ENCODE measurements around the gene FAN1. TPM values are rescaled to one million over a fixed set of nuclear protein-coding genes. Genes with fewer than 3 reads are reported as not detected.
"Not testable (repeated sequence)": the region's sequence is repeated elsewhere in the genome, so short reads cannot be mapped to it uniquely, and the experiment has no call there.

Gene FAN1
- 10 to 100 TPM; 23.9 to 25.8 TPM for total RNA-seq

- Mint-ChIP-seq H3K36me3 (peaks cover 13% of the 10 kb centered on the region), H3K4me1 (peaks cover 15% of the 10 kb centered on the region), H3K27me3 (peaks cover 2% of the 10 kb centered on the region), H3K27ac (peak within 1 kb of the TSS; percentile 85), H3K9me3 (no peaks in the 10 kb centered on the region), H3K4me3 (peak within 1 kb of the TSS; percentile 96)
- peak; percentile 78 for DNase-seq
- POLR2A ChIA-PET, result interaction anchor here (0.6 to 1.1 kb wide), 3 partner anchors 225 to 473 kb away, joined by 3 to 4 read pairs (median 3); no protein-coding TSS in a partner anchor
- ATAC-seq (ENCODE audit: low read depth), result peak; percentile 88
Measured at GRCh38 chr15:30903497-30904187, at the start of gene FAN1. Gene FAN1 (plus strand): TSS chr15:30903915. CDS start chr15:30904664, 749 bp downstream.

- Mint-ChIP-seq H3K36me3 (peaks cover 3% of the 10 kb centered on the region), H3K27me3 (peaks cover 1% of the 10 kb centered on the region), H3K27ac (no peak overlapping the region), H3K9me3 (no peaks in the 10 kb centered on the region), H3K4me1 (peaks cover 3% of the 10 kb centered on the region), H3K4me3 (no peak overlapping the region)
- ATAC-seq (ENCODE audit: low read depth) (no peak), DNase-seq (no peak)
- POLR2A ChIA-PET, result no interaction called here
Measured at GRCh38 chr15:30859091-30859874, 44.4 kb upstream of the FAN1 start.

GRCh38 chr15:30865257-30865656 lies 38.5 kb upstream of the FAN1 start:
- Mint-ChIP-seq H3K27ac (no peak overlapping the region), H3K4me1 (peaks cover 1% of the 10 kb centered on the region), H3K4me3 (no peak overlapping the region), H3K27me3 (peaks cover 1% of the 10 kb centered on the region), H3K36me3 (peaks cover 2% of the 10 kb centered on the region), H3K9me3 (no peaks in the 10 kb centered on the region)
- POLR2A ChIA-PET, result no interaction called here
- DNase-seq, result no peak
- ATAC-seq (ENCODE audit: low read depth), result no peak

GRCh38 chr15:30870681-30871080 lies 33.0 kb upstream of the FAN1 start:
- ATAC-seq (ENCODE audit: low read depth) (no peak), DNase-seq (no peak)
- H3K4me3 Mint-ChIP-seq, result no peak overlapping the region
- peaks cover 1% of the 10 kb centered on the region for H3K4me1 Mint-ChIP-seq
- H3K36me3 Mint-ChIP-seq, result peaks cover 6% of the 10 kb centered on the region
- no peaks in the 10 kb centered on the region for H3K9me3 Mint-ChIP-seq
- H3K27ac Mint-ChIP-seq, result no peak overlapping the region
- POLR2A ChIA-PET, result no interaction called here
- no peaks in the 10 kb centered on the region for H3K27me3 Mint-ChIP-seq

- Mint-ChIP-seq H3K27me3 (no peaks in the 10 kb centered on the region), H3K4me3 (no peak overlapping the region), H3K27ac (no peak overlapping the region), H3K36me3 (peaks cover 7% of the 10 kb centered on the region), H3K9me3 (no peaks in the 10 kb centered on the region), H3K4me1 (no peaks in the 10 kb centered on the region)
- POLR2A ChIA-PET, result no interaction called here
- no peak for DNase-seq
- ATAC-seq (ENCODE audit: low read depth), result no peak
Measured at GRCh38 chr15:30872341-30872748, 31.4 kb upstream of the FAN1 start.

GRCh38 chr15:30877070-30877469 lies 26.6 kb upstream of the FAN1 start:
- H3K4me3 Mint-ChIP-seq, result no peak overlapping the region
- H3K27me3 Mint-ChIP-seq, result peaks cover 8% of the 10 kb centered on the region
- no peak overlapping the region for H3K27ac Mint-ChIP-seq
- no peaks in the 10 kb centered on the region for H3K9me3 Mint-ChIP-seq
- POLR2A ChIA-PET, result no interaction called here
- no peak for ATAC-seq (ENCODE audit: low read depth)
- H3K36me3 Mint-ChIP-seq, result peaks cover 16% of the 10 kb centered on the region
- DNase-seq, result no peak
- no peaks in the 10 kb centered on the region for H3K4me1 Mint-ChIP-seq

GRCh38 chr15:30878515-30878914 lies 25.2 kb upstream of the FAN1 start:
- POLR2A ChIA-PET, result no interaction called here
- Mint-ChIP-seq H3K9me3 (no peaks in the 10 kb centered on the region), H3K36me3 (peaks cover 20% of the 10 kb centered on the region), H3K27ac (no peak overlapping the region), H3K27me3 (peaks cover 8% of the 10 kb centered on the region), H3K4me3 (no peak overlapping the region), H3K4me1 (peaks cover 5% of the 10 kb centered on the region)
- DNase-seq (no peak), ATAC-seq (ENCODE audit: low read depth) (no peak)

- H3K27me3 Mint-ChIP-seq, result peaks cover 8% of the 10 kb centered on the region
- ATAC-seq (ENCODE audit: low read depth) (peak; percentile 98), DNase-seq (peak; percentile 48)
- H3K36me3 Mint-ChIP-seq, result peaks cover 15% of the 10 kb centered on the region
- no peak overlapping the region for H3K4me3 Mint-ChIP-seq
- POLR2A ChIA-PET, result no interaction called here
- peak overlapping the region; percentile 47 for H3K27ac Mint-ChIP-seq
- peaks cover 7% of the 10 kb centered on the region for H3K4me1 Mint-ChIP-seq
- no peaks in the 10 kb centered on the region for H3K9me3 Mint-ChIP-seq
Measured at GRCh38 chr15:30882849-30883433, 20.8 kb upstream of the FAN1 start.

GRCh38 chr15:30883666-30884065 lies 20.0 kb upstream of the FAN1 start:
- POLR2A ChIA-PET; H3K9me3 Mint-ChIP-seq; H3K27ac Mint-ChIP-seq; ATAC-seq (ENCODE audit: low read depth); H3K4me1 Mint-ChIP-seq; H3K4me3 Mint-ChIP-seq; DNase-seq: not testable (repeated sequence)
- peaks cover 10% of the 10 kb centered on the region for H3K27me3 Mint-ChIP-seq
- H3K36me3 Mint-ChIP-seq, result peaks cover 15% of the 10 kb centered on the region

- no peak overlapping the region for H3K27ac Mint-ChIP-seq
- ATAC-seq (ENCODE audit: low read depth), result no peak
- H3K9me3 Mint-ChIP-seq, result no peaks in the 10 kb centered on the region
- no peak for DNase-seq
- H3K4me1 Mint-ChIP-seq, result peaks cover 7% of the 10 kb centered on the region
- POLR2A ChIA-PET, result no interaction called here
- peaks cover 7% of the 10 kb centered on the region for H3K27me3 Mint-ChIP-seq
- H3K4me3 Mint-ChIP-seq, result no peak overlapping the region
- peaks cover 7% of the 10 kb centered on the region for H3K36me3 Mint-ChIP-seq
Measured at GRCh38 chr15:30885814-30886213, 17.9 kb upstream of the FAN1 start.

- ATAC-seq (ENCODE audit: low read depth), result no peak
- no peak overlapping the region for H3K27ac Mint-ChIP-seq
Measured at GRCh38 chr15:30889196-30889595, 14.5 kb upstream of the FAN1 start.

GRCh38 chr15:30895461-30896210 lies 8.1 kb upstream of the FAN1 start:
- no peak overlapping the region for H3K27ac Mint-ChIP-seq
- H3K4me3 Mint-ChIP-seq, result no peak overlapping the region
- peaks cover 2% of the 10 kb centered on the region for H3K27me3 Mint-ChIP-seq
- DNase-seq, result no peak
- no peak for ATAC-seq (ENCODE audit: low read depth)
- no peaks in the 10 kb centered on the region for H3K9me3 Mint-ChIP-seq
- POLR2A ChIA-PET, result no interaction called here
- peaks cover 4% of the 10 kb centered on the region for H3K4me1 Mint-ChIP-seq
- no peaks in the 10 kb centered on the region for H3K36me3 Mint-ChIP-seq

More at GRCh38 chr15:30889196-30889595, 14.5 kb upstream of the FAN1 start:
- POLR2A ChIA-PET, result no interaction called here
- Mint-ChIP-seq H3K36me3 (peaks cover 2% of the 10 kb centered on the region), H3K27me3 (peaks cover 2% of the 10 kb centered on the region), H3K4me3 (no peak overlapping the region), H3K9me3 (no peaks in the 10 kb centered on the region), H3K4me1 (peaks cover 2% of the 10 kb centered on the region)
- no peak for DNase-seq

- no peak for ATAC-seq (ENCODE audit: low read depth)
- H3K27me3 Mint-ChIP-seq, result peaks cover 2% of the 10 kb centered on the region
- POLR2A ChIA-PET, result interaction anchor here (0.6 kb wide), 1 partner anchor 201 kb away, joined by 4 read pairs; no protein-coding TSS in a partner anchor
- DNase-seq, result no peak
- H3K36me3 Mint-ChIP-seq, result no peaks in the 10 kb centered on the region
- H3K9me3 Mint-ChIP-seq, result no peaks in the 10 kb centered on the region
- H3K4me1 Mint-ChIP-seq, result peaks cover 4% of the 10 kb centered on the region
- no peak overlapping the region for H3K4me3 Mint-ChIP-seq
- H3K27ac Mint-ChIP-seq, result no peak overlapping the region
Measured at GRCh38 chr15:30896211-30896606, 7.5 kb upstream of the FAN1 start.
